GM21381 (cell line): ENCODE data around the gene IFITM2.
"Not testable (repeated sequence)": the region's sequence is repeated elsewhere in the genome, so short reads cannot be mapped to it uniquely, and the experiment has no call there.

ENCODE experiments used
- ATAC-seq: cut with Tn5 transposase; IDR thresholded peaks from one replicate; pipeline ENCODE4 v1.9.1; 2021; ENCODE audit warnings: mild to moderate bottlenecking, moderate library complexity; ENCODE audit not compliant: unreplicated experiment

Gene IFITM2

GRCh38 chr11:306645-307371 lies 808 bp upstream of the IFITM2 start:
- ATAC-seq = no peak

- not testable (repeated sequence) for ATAC-seq
Measured at GRCh38 chr11:308740-309665, 1.4 kb downstream of the IFITM2 start.

GRCh38 chr11:309979-310572 lies 2.5 kb downstream of the IFITM2 start:
- ATAC-seq = not testable (repeated sequence)

GRCh38 chr11:311013-311748 lies 3.6 kb downstream of the IFITM2 start:
- ATAC-seq = not testable (repeated sequence)

- no peak for ATAC-seq
Measured at GRCh38 chr11:312092-312816, 4.6 kb downstream of the IFITM2 start.

- ATAC-seq = no peak
Measured at GRCh38 chr11:313304-313786, 5.7 kb downstream of the IFITM2 start.

GRCh38 chr11:313787-314553 lies 6.4 kb downstream of the IFITM2 start, which contains the start of gene IFITM1:
IFITM1 (plus strand) TSS chr11:314040; CDS start chr11:314171, 131 bp downstream.
- ATAC-seq = no peak

- not testable (repeated sequence) for ATAC-seq
Measured at GRCh38 chr11:314554-314875, 6.9 kb downstream of the IFITM2 start.

GRCh38 chr11:315051-315481 lies 7.5 kb downstream of the IFITM2 start:
- ATAC-seq = no peak

GRCh38 chr11:315516-315994 lies 7.9 kb downstream of the IFITM2 start:
- no peak for ATAC-seq

GRCh38 chr11:316031-316701 lies 8.6 kb downstream of the IFITM2 start:
- ATAC-seq = no peak

GRCh38 chr11:316891-317301 lies 9.3 kb downstream of the IFITM2 start:
- no peak for ATAC-seq

- not testable (repeated sequence) for ATAC-seq
Measured at GRCh38 chr11:317668-318404, 10.2 kb downstream of the IFITM2 start.

- peak; percentile 49 for ATAC-seq
Measured at GRCh38 chr11:318405-319120, 10.9 kb downstream of the IFITM2 start.

GRCh38 chr11:319121-319887 lies 11.7 kb downstream of the IFITM2 start:
- peak; percentile 14 for ATAC-seq

- not testable (repeated sequence) for ATAC-seq
Measured at GRCh38 chr11:319888-320273, 12.3 kb downstream of the IFITM2 start.
